GM19238 (cell line): ENCODE measurements around the gene TULP4.
"Not testable (repeated sequence)": the region's sequence is repeated elsewhere in the genome, so short reads cannot be mapped to it uniquely, and the experiment has no call there.

ENCODE experiments used
- DNase-seq: peaks from one replicate; pipeline ENCODE4 v3.0.0; 2011; ENCODE audit warnings: low spot score; ENCODE audit not compliant: insufficient read length

The TULP4 gene

GRCh38 chr6:158464483-158464882 is 152.2 kb downstream of the TULP4 start:
- no peak for DNase-seq

- no peak for DNase-seq
These were observed 153.0 kb downstream of the TULP4 start for GRCh38 chr6:158465257-158465656.

- no peak for DNase-seq
These were observed 153.5 kb downstream of the TULP4 start for GRCh38 chr6:158465747-158466146.

DNA sequence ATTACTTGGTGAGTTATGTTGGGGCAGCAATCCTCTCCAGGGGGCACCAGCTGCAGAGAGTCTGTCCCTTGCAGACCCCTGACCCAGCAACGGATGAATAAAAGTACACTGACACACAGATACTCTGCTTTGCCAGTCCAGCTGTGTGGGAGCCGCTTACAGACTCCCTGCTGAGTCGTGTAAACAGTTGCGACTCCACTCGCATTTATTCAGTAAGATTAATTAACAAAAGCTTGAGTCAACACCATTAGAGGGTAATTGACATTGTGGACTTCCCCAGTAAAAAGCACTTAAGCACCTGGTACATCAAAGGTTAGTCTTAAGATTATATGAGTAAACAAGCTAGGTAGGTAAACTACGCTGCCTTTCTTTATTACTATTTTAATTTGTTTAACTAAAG is 155.7 kb downstream of the TULP4 start:
- no peak for DNase-seq

- no peak for DNase-seq
These were observed 156.4 kb downstream of the TULP4 start for GRCh38 chr6:158468666-158469065.

GRCh38 chr6:158470023-158470422 is 157.8 kb downstream of the TULP4 start:
- DNase-seq: not testable (repeated sequence)

DNA sequence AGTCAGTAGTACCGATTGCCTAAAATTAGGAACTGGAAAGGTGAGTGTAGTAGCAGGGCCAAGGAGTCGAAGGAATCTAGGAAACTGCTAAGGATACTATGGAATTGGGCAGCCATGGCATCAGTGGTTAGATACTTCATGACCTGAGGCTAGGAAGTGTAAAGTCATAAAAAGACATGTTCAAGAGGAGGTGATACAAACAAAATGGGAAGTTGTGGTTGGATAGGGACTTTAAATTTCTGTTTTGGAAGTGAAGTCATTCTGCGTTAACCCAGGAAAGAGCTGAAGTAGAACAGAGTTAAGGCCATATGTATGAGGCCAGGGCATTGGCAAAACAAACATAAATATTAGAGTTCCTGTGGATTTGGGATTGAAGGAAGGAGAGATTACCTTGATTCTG is 159.1 kb downstream of the TULP4 start:
- no peak for DNase-seq

- no peak for DNase-seq
These were observed 160.2 kb downstream of the TULP4 start for GRCh38 chr6:158472447-158472846.

- no peak for DNase-seq
These were observed 162.7 kb downstream of the TULP4 start for GRCh38 chr6:158474961-158475343.

DNA sequence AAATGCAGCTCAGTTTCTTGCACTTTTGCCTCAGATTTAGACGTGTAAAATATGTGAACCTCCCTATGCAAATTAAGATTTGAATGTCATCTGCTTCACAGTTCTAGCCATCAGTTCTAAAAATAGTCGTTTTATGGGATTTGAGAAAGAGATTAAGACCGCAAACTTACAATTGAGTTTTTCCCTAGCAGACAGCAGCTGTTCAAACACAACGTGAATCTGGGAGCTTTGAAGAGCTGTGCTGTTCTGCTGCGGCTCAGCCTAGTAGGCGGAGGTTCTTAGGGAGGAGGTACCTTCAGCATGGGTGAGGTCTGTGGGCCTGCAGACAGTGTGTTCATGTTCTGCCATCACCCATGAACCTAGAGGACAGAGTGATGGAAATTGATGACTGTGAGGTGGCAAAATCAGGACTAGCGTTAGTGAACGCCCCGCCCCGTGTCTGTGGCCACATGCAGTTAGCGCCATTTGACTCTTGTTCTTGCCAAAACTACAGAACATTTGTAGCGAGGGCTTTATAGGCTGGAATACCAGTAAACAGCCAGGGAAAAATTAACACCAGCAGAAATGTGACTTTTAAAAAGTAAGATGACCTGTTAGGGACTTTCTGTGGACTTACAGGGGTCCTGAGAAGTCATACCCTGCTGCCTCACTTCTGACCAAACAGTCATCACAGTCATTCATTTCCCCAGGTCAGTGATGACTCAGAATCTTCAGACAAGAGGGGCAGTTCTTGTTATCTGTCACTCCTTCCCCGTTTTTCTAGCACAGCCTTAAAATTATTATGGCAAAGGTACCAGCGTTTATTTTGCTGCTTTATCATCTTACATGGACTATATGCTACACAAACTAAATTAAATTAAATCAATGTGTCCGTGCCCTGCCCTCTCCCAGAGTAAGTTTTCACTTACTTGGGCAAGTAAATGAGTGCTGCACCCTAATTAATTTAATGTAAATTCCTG is 163.4 kb downstream of the TULP4 start:
- DNase-seq: peak; percentile 58

GRCh38 chr6:158476389-158476788 is 164.1 kb downstream of the TULP4 start:
- no peak for DNase-seq

DNA sequence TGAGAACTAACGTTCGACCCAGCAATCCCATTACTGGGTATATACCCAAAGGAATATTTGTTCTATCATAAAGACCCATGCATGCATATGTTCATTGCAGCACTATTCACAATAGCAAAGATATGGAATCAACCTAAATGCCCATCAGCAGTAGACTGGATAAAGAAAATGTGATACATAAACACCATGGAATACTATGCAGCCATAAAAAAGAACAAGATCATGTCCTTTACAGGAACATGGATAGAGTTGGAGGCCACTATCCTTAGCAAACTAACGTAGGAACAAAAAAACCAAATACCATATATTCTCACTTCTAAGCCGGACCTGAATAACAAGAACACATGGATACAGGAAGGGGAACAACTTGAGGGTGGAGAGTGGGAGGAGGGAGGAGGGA is 165.5 kb downstream of the TULP4 start:
- DNase-seq: not testable (repeated sequence)

DNA sequence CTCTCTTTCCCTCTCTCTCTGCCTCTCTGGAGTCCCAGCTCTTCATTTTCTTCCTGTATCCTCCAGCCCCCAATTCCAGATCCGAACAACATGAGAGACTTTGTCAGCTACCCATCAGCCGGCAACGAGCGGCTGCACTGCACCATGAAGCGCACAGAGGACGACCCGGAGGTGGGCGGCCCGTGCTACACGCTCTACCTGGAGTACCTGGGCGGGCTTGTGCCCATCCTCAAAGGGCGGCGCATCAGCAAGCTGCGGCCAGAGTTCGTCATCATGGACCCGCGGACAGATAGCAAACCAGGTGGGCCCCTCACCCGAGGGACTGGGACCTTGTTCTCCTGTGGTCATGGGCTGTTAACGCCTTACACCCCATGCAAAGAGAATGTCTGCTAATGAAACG is 168.7 kb downstream of the TULP4 start:
- no peak for DNase-seq

GRCh38 chr6:158481690-158482473 is 169.6 kb downstream of the TULP4 start:
- DNase-seq: no peak

DNA sequence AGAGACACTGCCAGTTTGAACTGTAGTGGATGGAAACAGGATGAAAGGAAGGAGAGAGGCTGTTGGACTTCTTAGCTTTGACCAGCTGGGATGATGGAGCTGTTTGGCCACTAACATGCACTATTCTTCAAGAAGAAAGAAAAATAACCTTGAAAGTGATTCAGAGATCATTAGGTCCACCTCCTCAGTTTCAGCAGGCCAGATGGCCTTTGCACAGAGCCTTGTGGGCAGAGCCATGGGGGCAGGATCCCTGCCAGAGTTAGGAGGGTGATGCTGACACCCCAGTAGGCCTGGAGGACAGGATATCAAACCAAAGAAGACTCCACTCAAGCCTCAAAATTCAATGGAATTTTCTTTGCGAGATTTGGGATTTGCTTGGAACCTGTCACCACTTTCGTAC is 173.2 kb downstream of the TULP4 start:
- DNase-seq: no peak

- no peak for DNase-seq
These were observed 175.2 kb downstream of the TULP4 start for GRCh38 chr6:158487495-158487894.

DNA sequence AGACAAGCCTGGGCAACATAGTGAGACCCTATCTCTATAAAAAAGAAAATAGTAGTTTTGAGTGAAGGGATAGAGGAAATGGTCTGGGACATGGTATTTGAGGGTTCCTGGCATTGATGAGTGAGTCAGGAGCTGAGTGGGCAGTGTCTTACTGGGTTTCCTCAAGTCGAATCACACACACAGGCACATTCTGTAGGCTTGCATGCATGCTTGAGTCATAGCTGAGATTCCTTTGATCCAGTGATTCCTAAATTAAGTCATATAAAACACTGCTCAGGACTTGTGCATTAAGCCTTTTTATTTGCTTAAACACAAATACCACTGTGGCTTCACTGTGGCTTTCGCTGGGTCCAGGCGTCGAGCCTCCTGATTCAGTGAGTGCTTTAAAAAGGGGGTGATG is 175.8 kb downstream of the TULP4 start:
- DNase-seq: no peak

GRCh38 chr6:158489441-158489840 is 177.2 kb downstream of the TULP4 start:
- DNase-seq: no peak

- DNase-seq: no peak
These were observed 180.6 kb downstream of the TULP4 start for GRCh38 chr6:158492881-158493280.

DNA sequence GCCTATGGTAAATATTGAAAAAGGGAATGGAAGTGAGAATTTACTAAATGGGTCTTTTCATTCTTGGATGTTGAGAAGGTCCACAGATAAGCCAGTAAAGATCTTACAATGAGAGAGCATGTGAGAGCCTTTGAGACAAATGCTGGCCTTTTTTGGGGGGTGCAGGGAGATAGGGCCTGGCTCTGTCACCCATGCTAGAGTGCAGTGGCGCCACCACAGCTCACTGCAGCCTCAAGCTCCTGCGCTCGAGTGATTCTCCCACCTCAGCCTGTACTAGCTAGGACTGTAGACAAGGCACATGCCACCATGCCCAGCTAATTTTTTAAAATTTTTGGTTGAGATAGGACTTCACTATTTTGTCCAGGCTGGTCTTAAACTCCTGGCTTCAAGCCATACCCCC is 184.4 kb downstream of the TULP4 start:
- no peak for DNase-seq

DNA sequence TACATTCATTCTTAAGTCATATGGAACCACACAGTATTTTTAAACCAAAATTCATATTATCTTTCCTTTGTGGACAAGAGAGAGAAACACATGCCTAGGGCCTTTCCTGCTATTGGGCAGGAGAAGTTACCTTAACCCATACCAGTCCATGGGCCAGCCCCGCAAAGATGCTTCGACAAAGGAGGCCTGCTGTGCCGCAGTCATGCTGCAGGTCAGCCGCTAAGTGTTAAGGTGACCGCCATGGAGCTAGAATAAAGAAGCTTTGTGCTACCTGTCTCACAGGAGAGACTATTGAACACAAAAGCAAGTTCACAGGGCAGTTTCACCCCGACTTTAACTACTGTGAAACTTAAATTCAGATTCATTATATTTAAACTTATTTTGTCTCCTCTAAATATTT is 185.4 kb downstream of the TULP4 start:
- no peak for DNase-seq

DNA sequence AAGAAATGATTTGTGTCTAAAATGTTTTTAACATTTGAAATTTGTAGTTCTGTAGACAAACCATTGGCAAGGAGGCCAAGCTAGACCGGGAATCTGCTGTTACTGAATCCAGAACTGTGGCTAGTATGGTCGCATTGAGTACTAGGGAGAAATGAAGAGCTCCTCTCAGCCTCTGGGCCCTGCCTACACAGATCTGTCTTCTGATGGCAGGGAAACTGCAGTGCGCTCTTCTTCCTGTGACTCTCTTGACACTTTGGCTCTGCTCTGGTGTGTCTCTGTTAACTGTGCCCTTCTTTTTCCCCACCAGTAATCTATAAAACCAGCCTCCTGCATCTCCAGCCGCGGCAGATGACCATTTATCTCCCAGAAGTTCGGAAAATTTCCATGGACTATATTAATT is 186.1 kb downstream of the TULP4 start:
- DNase-seq: no peak
